AG04449 (cell line): ENCODE results near the gene LRRTM4.

ENCODE experiments used
- CTCF ChIA-PET: fragments of 350-600 bp; formaldehyde crosslinking; extraction: SDS; loops from one replicate; lab custom pipeline; 2021; ENCODE audit warnings: antibody characterized with exemption; lab: Yijun Ruan, JAX
- POLR2A ChIA-PET: fragments of 400-600, 350-600 bp; formaldehyde crosslinking; extraction: SDS; loops from one replicate; lab custom pipeline; 2020; ENCODE audit warnings: antibody characterized with exemption, inconsistent platforms; lab: Yijun Ruan, JAX
- DNase-seq: peaks from one replicate; pipeline ENCODE4 v3.0.0-alpha.2; 2010; ENCODE audit warnings: low read depth, low spot score
- H3K4me3 ChIP-seq: 2 replicates; pipeline ENCODE4 v1.5.1; 2011; ENCODE audit warnings: low read depth, mild to moderate bottlenecking, control low read depth, low read length
- CTCF ChIP-seq: IDR thresholded peaks from one replicate; pipeline ENCODE4 v1.5.1; 2011; ENCODE audit warnings: mild to moderate bottlenecking, moderate library complexity, low read length, control low read depth, inconsistent platforms; ENCODE audit not compliant: insufficient read depth; ENCODE audit errors: missing control alignments

Gene LRRTM4

GRCh38 chr2:76862901-76863300 is 659.3 kb downstream of the LRRTM4 start:
- TF ChIP-seq CTCF, result no peak
- H3K4me3 ChIP-seq, result no peak overlapping the region
- ChIA-PET POLR2A (no interaction called here), CTCF (no interaction called here)
- DNase-seq, result no peak

- no peak for TF ChIP-seq CTCF
- DNase-seq, result no peak
- H3K4me3 ChIP-seq, result no peak overlapping the region
- POLR2A ChIA-PET, result no interaction called here
- CTCF ChIA-PET, result no interaction called here
Measured at GRCh38 chr2:76861708-76862107, 660.5 kb downstream of the LRRTM4 start.

GRCh38 chr2:76851000-76851399 is 671.2 kb downstream of the LRRTM4 start:
- CTCF ChIA-PET, result no interaction called here

GRCh38 chr2:76849086-76849485 is 673.1 kb downstream of the LRRTM4 start:
- DNase-seq, result no peak
- no peak overlapping the region for H3K4me3 ChIP-seq
- ChIA-PET POLR2A (no interaction called here), CTCF (no interaction called here)
- TF ChIP-seq CTCF, result no peak

More at GRCh38 chr2:76851000-76851399, 671.2 kb downstream of the LRRTM4 start:
- no peak for TF ChIP-seq CTCF
- POLR2A ChIA-PET, result no interaction called here
- DNase-seq, result no peak
- no peak overlapping the region for H3K4me3 ChIP-seq

- TF ChIP-seq CTCF, result no peak
- no peak overlapping the region for H3K4me3 ChIP-seq
- no peak for DNase-seq
- ChIA-PET CTCF (no interaction called here), POLR2A (no interaction called here)
Measured at GRCh38 chr2:76839826-76840225, 682.4 kb downstream of the LRRTM4 start.

GRCh38 chr2:76829374-76830234 is 692.6 kb downstream of the LRRTM4 start:
- ChIA-PET POLR2A (no interaction called here), CTCF (no interaction called here)
- DNase-seq, result no peak
- no peak overlapping the region for H3K4me3 ChIP-seq
- no peak for TF ChIP-seq CTCF
